Spleen (tissue), 11 donors: ENCODE measurements around the gene MGST2. TPM values are rescaled to one million over a fixed set of nuclear protein-coding genes. Genes with fewer than 3 reads are reported as not detected.

Experiments
- DNase-seq: peaks from one replicate; pipeline ENCODE4 v3.0.0-alpha.2; 2020
- H3K27ac ChIP-seq, 8 donors: fragments of 200-600 bp; sonication (generic) in 7 of 8; 1 replicate in 4 of 8; 2 replicates in 4 of 8; pipeline versions ENCODE4 v1.5.0 to v1.8.0; 2016 to 2021; ENCODE audit warnings: inconsistent platforms in 4 of 8, mild to moderate bottlenecking in 4 of 8, moderate library complexity in 1 of 8
- H3K27me3 ChIP-seq, 7 donors: fragments of 200-600 bp; sonication (generic) in 6 of 7; replicated peaks in 1 of 7; 1 replicate in 4 of 7; 2 replicates in 3 of 7; pipeline versions ENCODE4 v1.5.0 to v1.8.0; 2016 to 2021; ENCODE audit warnings: inconsistent platforms in 3 of 7, mild to moderate bottlenecking in 1 of 7
- H3K36me3 ChIP-seq, 6 donors: fragments of 200-600 bp; sonication (generic) in 5 of 6; 1 replicate in 4 of 6; 2 replicates in 2 of 6; pipeline versions ENCODE4 v1.5.0 to v1.8.0; 2016 to 2021; ENCODE audit warnings: inconsistent platforms in 2 of 6
- H3K4me1 ChIP-seq, 6 donors: fragments of 200-600 bp; sonication (generic) in 5 of 6; 1 replicate in 3 of 6; 2 replicates in 3 of 6; pipeline versions ENCODE4 v1.5.0 to v1.8.0; 2016 to 2021; ENCODE audit warnings: inconsistent platforms in 3 of 6
- H3K4me3 ChIP-seq, 8 donors: fragments of 200-600 bp; sonication (generic) in 7 of 8; 1 replicate in 4 of 8; 2 replicates in 4 of 8; pipeline versions ENCODE4 v1.5.0 to v1.8.0; 2016 to 2021; ENCODE audit warnings: inconsistent platforms in 4 of 8, mild to moderate bottlenecking in 4 of 8, moderate library complexity in 2 of 8
- H3K9me3 ChIP-seq, 8 donors: fragments of 200-600 bp; sonication (generic) in 7 of 8; 1 replicate in 4 of 8; 2 replicates in 4 of 8; pipeline versions ENCODE4 v1.5.0 to v1.8.0; 2016 to 2021; ENCODE audit warnings: inconsistent platforms in 4 of 8
- CTCF ChIP-seq, 11 experiments: fragments of 200-600 bp in 7 of 11; fragments of 450-650 bp in 4 of 11; sonication (generic) in 4 of 11; IDR thresholded peaks in 8 of 11; conservative IDR thresholded peaks in 3 of 11; 1 replicate in 7 of 11; 2 replicates in 4 of 11; pipeline versions ENCODE4 v1.4.0 to v1.8.0; 2016 to 2021; ENCODE audit warnings: antibody characterized with exemption in 11 of 11, inconsistent platforms in 4 of 11, mild to moderate bottlenecking in 1 of 11
- POLR2A ChIP-seq, 3 donors: fragments of 450-650 bp; IDR thresholded peaks; one replicate each; pipeline ENCODE4 v1.5.1; 2017; ENCODE audit warnings: antibody characterized with exemption in 3 of 3, mild to moderate bottlenecking in 1 of 3
- POLR2AphosphoS5 ChIP-seq, 3 donors: sonication (generic); formaldehyde crosslinking; IDR thresholded peaks; one replicate each; pipeline ENCODE4 v1.5.1; 2017; ENCODE audit warnings: antibody characterized with exemption in 3 of 3
- WGBS, 5 donors: extraction: QIAGEN DNeasy Blood & Tissue Kit in 3 of 5; methylation state at CpG; one replicate each; pipeline versions ENCODE4 v1.1.5 to v1.1.7; 2013 to 2018; 5-methylcytosine and 5-hydroxymethylcytosine counted together
- intact Hi-C: fragments of 100-400 bp; cut with DNase I; formaldehyde crosslinking; loops from one replicate; pipeline ENCODE4 v1.15.0; 2023; ENCODE audit warnings: low total_unique reads
- polyA plus RNA-seq, 3 donors: library from polyadenylated mRNA; stranded (reverse); fragments of 200-250 nt; gene quantifications; one replicate each; pipeline ENCODE4 v1.2.1, GENCODE V29; 2013
- total RNA-seq, 7 donors: library from RNA; depleted of rRNA in 3 of 7; stranded (reverse); fragments of >200 nt in 3 of 7; fragmentation: NEBNext Ultra II Directional in 4 of 7; extraction: Animal tissue kit (Norgen Biotek cat#: 25700) in 4 of 7; gene quantifications; one replicate each; pipeline versions ENCODE4 v1.1.0 to v1.2.1, GENCODE V29; 2016 to 2021
- donor health status: healthy with polysubstance abuse.
- donor health status: DM: no; HTN: no; CAD: no; lungs with moderate emphysema.
- donor health status: DM: no; HTN: no; CAD: no.
- donor health status: Bipolar disorder and iron deficiency.
- donor health status: healthy.
- donor health status: DM: no; HTN: no; CAD: no.
- donor health status: DM: yes; HTN: yes; CAD: no.

Gene MGST2
- total and polyA plus RNA-seq, 10 donors, result 26.9 to 114 (median 59.6) TPM

- Histone ChIP-seq H3K27ac (no peak overlapping the region), H3K4me1 (peaks cover 0 to 53% (median 20%) of the 10 kb centered on the region in 6 donors), H3K36me3 (peaks cover 0 to 23% (median 0%) of the 10 kb centered on the region in 6 donors), H3K27me3 (no peaks in the 10 kb centered on the region), H3K9me3 (no peaks in the 10 kb centered on the region), H3K4me3 (no peak overlapping the region)
- DNase-seq, result no peak
- intact Hi-C loops, result no loop called here
- no peak for TF ChIP-seq POLR2AphosphoS5 (IDR thresholded peaks at IDR 0.05)
- TF ChIP-seq CTCF (IDR thresholded peaks at IDR 0.05 in 8 of 11, conservative IDR thresholded peaks at IDR 0.05 in 3 of 11), result no peak
- TF ChIP-seq POLR2A (IDR thresholded peaks at IDR 0.05), result no peak
- 93 to 100% (median 94%) methylated on average over 1 to 2 of the region's 2 CpGs for WGBS, 5 donors
Measured at GRCh38 chr4:139672215-139672614, 6.6 kb downstream of the MGST2 start.

- intact Hi-C loops, result no loop called here
- Histone ChIP-seq H3K27me3 (no peaks in the 10 kb centered on the region), H3K4me3 (no peak overlapping the region), H3K4me1 (peaks cover 0 to 48% (median 20%) of the 10 kb centered on the region in 6 donors), H3K36me3 (peaks cover 0 to 23% (median 0%) of the 10 kb centered on the region in 6 donors), H3K9me3 (no peaks in the 10 kb centered on the region), H3K27ac (no peak overlapping the region)
- no peak for DNase-seq
- 84 to 97% (median 94%) methylated on average over 4 of the region's 4 CpGs for WGBS, 5 donors
- TF ChIP-seq POLR2A (IDR thresholded peaks at IDR 0.05) (no peak), CTCF (IDR thresholded peaks at IDR 0.05 in 8 of 11, conservative IDR thresholded peaks at IDR 0.05 in 3 of 11) (no peak), POLR2AphosphoS5 (IDR thresholded peaks at IDR 0.05) (no peak)
Measured at GRCh38 chr4:139672732-139673131, 7.1 kb downstream of the MGST2 start.

GRCh38 chr4:139674875-139675550 is 9.4 kb downstream of the MGST2 start:
- TF ChIP-seq CTCF (IDR thresholded peaks at IDR 0.05 in 8 of 11, conservative IDR thresholded peaks at IDR 0.05 in 3 of 11) (no peak), POLR2AphosphoS5 (IDR thresholded peaks at IDR 0.05) (no peak)
- Histone ChIP-seq H3K9me3 (no peaks in the 10 kb centered on the region), H3K27me3 (no peaks in the 10 kb centered on the region), H3K4me3 (no peak overlapping the region), H3K36me3 (peaks cover 0 to 44% (median 7%) of the 10 kb centered on the region in 6 donors), H3K27ac (peak overlapping the region in 5 of 8 donors; percentile 43 to 70 (median 58)), H3K4me1 (peaks cover 0 to 32% (median 13%) of the 10 kb centered on the region in 6 donors)
- 52 to 72% (median 69%) methylated on average over 10 of the region's 10 CpGs for WGBS, 5 donors
- DNase-seq, result no peak
- intact Hi-C loops, result no loop called here

- Histone ChIP-seq H3K27ac (peak overlapping the region in 4 of 8 donors; percentile 7 to 70 (median 58)), H3K27me3 (no peaks in the 10 kb centered on the region), H3K9me3 (no peaks in the 10 kb centered on the region), H3K36me3 (peaks cover 0 to 50% (median 7%) of the 10 kb centered on the region in 6 donors), H3K4me1 (peaks cover 0 to 32% (median 12%) of the 10 kb centered on the region in 6 donors), H3K4me3 (no peak overlapping the region)
- intact Hi-C loops, result no loop called here
- 77 to 92% (median 85%) methylated on average over 9 of the region's 9 CpGs for WGBS, 5 donors
- TF ChIP-seq CTCF (IDR thresholded peaks at IDR 0.05 in 8 of 11, conservative IDR thresholded peaks at IDR 0.05 in 3 of 11) (no peak), POLR2A (IDR thresholded peaks at IDR 0.05) (no peak), POLR2AphosphoS5 (IDR thresholded peaks at IDR 0.05) (no peak)
- DNase-seq, result no peak
Measured at GRCh38 chr4:139675651-139676050, 10.0 kb downstream of the MGST2 start.
